OCI-LY1 (cell line): Measurements from ENCODE around the gene UHRF2.

Source experiments
- H2AFZ ChIP-seq: fragments of 200-600 bp; sonication (generic), shearing (Covaris generic); 2 replicates; pipeline ENCODE4 v1.6.0; 2014; ENCODE audit warnings: antibody characterized with exemption, mild to moderate bottlenecking, low read length
- H3F3A ChIP-seq: fragments of 200-600 bp; sonication (generic), shearing (Covaris generic); 2 replicates; pipeline ENCODE4 v1.6.0; 2014; ENCODE audit warnings: mild to moderate bottlenecking, antibody characterized with exemption, low read length, moderate library complexity; ENCODE audit not compliant: insufficient read depth
- H3K27ac ChIP-seq: fragments of 200-600 bp; sonication (generic); 2 replicates; pipeline ENCODE4 v1.5.1; 2014; ENCODE audit warnings: low read length, mixed run types, mild to moderate bottlenecking, low read depth; ENCODE audit not compliant: poor library complexity, severe bottlenecking
- H3K27me3 ChIP-seq: fragments of 200-600 bp; sonication (generic); 2 replicates; pipeline ENCODE4 v1.6.0; 2014; ENCODE audit warnings: antibody characterized with exemption, mild to moderate bottlenecking, low read length, moderate library complexity; ENCODE audit not compliant: insufficient read depth
- H3K36me3 ChIP-seq: fragments of 200-600 bp; sonication (generic); 2 replicates; pipeline ENCODE4 v1.6.1; 2014; ENCODE audit warnings: mild to moderate bottlenecking, antibody characterized with exemption, low read length, moderate library complexity, mixed read lengths; ENCODE audit not compliant: insufficient read depth
- H3K4me1 ChIP-seq: fragments of 200-600 bp; sonication (generic); 2 replicates; pipeline ENCODE4 v1.5.1; 2014; ENCODE audit warnings: mild to moderate bottlenecking, low read length, moderate library complexity; ENCODE audit not compliant: insufficient read depth, severe bottlenecking
- H3K4me2 ChIP-seq: fragments of 200-600 bp; sonication (generic), shearing (Covaris generic); 2 replicates; pipeline ENCODE4 v1.6.1; 2014; ENCODE audit warnings: low read length
- H3K4me3 ChIP-seq: fragments of 200-600 bp; sonication (generic); 2 replicates; pipeline ENCODE4 v1.5.1; 2014; ENCODE audit warnings: low read length, low read depth, mild to moderate bottlenecking, mixed read lengths; ENCODE audit not compliant: poor library complexity, severe bottlenecking
- H3K79me2 ChIP-seq: fragments of 200-600 bp; shearing (Covaris generic); 2 replicates; pipeline ENCODE4 v1.6.1; 2016; ENCODE audit warnings: mixed run types, low read length, mixed read lengths; ENCODE audit not compliant: insufficient read depth
- H3K9ac ChIP-seq: fragments of 200-600 bp; sonication (generic), shearing (Covaris generic); 2 replicates; pipeline ENCODE4 v1.6.1; 2014; ENCODE audit warnings: mild to moderate bottlenecking, low read length, mixed read lengths
- H3K9me2 ChIP-seq: fragments of 200-600 bp; sonication (generic), shearing (Covaris generic); 2 replicates; pipeline ENCODE4 v1.6.1; 2014; ENCODE audit warnings: low read depth, mild to moderate bottlenecking, low read length, mixed read lengths
- H3K9me3 ChIP-seq: fragments of 200-600 bp; shearing (Covaris generic); 2 replicates; pipeline ENCODE4 v1.6.1; 2014; ENCODE audit warnings: low read length, mixed read lengths
- H4K20me1 ChIP-seq: fragments of 200-600 bp; sonication (generic), shearing (Covaris generic); 2 replicates; pipeline ENCODE4 v1.6.0; 2016; ENCODE audit warnings: mild to moderate bottlenecking, low read length; ENCODE audit not compliant: insufficient read depth
- EZH2 ChIP-seq: fragments of 200-600 bp; sonication (generic), shearing (Covaris generic); IDR thresholded peaks from 2 replicates; pipeline ENCODE4 v1.8.0; 2017; ENCODE audit warnings: borderline replicate concordance, mixed run types, mild to moderate bottlenecking, antibody characterized with exemption, low read length, moderate library complexity, mixed read lengths
- TF ChIP-seq, protein P1 (sequence below): fragments of 200-600 bp; sonication (generic), shearing (Covaris generic); IDR thresholded peaks from 2 replicates; pipeline ENCODE4 v1.5.1; 2017; ENCODE audit warnings: mild to moderate bottlenecking, antibody characterized with exemption, low read length, moderate library complexity, mixed read lengths

UHRF2 gene

DNA sequence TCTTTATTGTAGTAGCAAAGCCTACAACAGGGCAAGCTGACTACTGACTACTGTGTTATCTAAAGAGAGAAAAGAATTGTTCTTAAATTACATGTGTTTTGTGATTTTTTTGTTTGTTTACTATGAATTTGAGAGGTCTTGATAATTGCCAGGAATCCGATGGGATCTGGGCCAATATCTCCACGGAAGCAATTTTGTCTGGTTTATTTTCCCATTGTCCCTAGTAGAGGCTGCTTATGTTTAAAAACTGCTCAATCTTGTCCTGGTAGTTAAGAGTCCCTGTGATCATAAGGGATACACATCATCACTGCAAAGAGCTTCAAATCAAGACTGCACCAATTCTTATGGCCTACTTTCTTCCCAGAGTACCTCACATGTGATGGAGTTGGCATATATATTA is 138.1 kb downstream of the UHRF2 start:
- TF ChIP-seq, protein P1, sequence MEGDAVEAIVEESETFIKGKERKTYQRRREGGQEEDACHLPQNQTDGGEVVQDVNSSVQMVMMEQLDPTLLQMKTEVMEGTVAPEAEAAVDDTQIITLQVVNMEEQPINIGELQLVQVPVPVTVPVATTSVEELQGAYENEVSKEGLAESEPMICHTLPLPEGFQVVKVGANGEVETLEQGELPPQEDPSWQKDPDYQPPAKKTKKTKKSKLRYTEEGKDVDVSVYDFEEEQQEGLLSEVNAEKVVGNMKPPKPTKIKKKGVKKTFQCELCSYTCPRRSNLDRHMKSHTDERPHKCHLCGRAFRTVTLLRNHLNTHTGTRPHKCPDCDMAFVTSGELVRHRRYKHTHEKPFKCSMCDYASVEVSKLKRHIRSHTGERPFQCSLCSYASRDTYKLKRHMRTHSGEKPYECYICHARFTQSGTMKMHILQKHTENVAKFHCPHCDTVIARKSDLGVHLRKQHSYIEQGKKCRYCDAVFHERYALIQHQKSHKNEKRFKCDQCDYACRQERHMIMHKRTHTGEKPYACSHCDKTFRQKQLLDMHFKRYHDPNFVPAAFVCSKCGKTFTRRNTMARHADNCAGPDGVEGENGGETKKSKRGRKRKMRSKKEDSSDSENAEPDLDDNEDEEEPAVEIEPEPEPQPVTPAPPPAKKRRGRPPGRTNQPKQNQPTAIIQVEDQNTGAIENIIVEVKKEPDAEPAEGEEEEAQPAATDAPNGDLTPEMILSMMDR, result no peak
- H4K20me1 ChIP-seq, result no peaks in the 10 kb centered on the region
- H3F3A ChIP-seq, result no peaks in the 10 kb centered on the region
- no peaks in the 10 kb centered on the region for H3K79me2 ChIP-seq
- H2AFZ ChIP-seq, result no peak overlapping the region
- H3K27me3 ChIP-seq, result no peaks in the 10 kb centered on the region
- no peak overlapping the region for H3K4me2 ChIP-seq
- no peaks in the 10 kb centered on the region for H3K36me3 ChIP-seq
- H3K4me3 ChIP-seq, result no peak overlapping the region
- H3K9ac ChIP-seq, result no peak overlapping the region
- no peaks in the 10 kb centered on the region for H3K9me3 ChIP-seq
- no peaks in the 10 kb centered on the region for H3K9me2 ChIP-seq
- H3K27ac ChIP-seq, result no peak overlapping the region
- H3K4me1 ChIP-seq, result no peaks in the 10 kb centered on the region

DNA sequence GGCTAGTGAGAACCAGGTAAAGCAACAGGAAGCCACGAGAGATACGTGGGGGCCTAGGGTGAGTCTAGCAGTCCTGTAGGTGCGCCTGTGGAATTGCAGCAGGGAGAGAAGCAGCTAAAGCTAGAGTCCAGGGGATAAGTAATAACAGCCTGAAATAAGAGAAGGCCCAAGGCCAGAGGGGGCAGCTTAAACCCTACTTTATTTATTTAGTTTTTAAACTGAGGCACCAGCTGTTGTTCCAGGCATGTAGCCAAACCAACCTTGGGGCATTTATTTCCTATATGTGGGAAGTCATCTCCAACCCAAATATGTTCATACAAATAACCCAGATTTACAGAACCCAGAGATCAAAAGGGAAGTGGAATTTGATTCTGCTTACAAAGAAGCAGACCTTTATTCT is 139.0 kb downstream of the UHRF2 start:
- no peaks in the 10 kb centered on the region for H3K36me3 ChIP-seq

DNA sequence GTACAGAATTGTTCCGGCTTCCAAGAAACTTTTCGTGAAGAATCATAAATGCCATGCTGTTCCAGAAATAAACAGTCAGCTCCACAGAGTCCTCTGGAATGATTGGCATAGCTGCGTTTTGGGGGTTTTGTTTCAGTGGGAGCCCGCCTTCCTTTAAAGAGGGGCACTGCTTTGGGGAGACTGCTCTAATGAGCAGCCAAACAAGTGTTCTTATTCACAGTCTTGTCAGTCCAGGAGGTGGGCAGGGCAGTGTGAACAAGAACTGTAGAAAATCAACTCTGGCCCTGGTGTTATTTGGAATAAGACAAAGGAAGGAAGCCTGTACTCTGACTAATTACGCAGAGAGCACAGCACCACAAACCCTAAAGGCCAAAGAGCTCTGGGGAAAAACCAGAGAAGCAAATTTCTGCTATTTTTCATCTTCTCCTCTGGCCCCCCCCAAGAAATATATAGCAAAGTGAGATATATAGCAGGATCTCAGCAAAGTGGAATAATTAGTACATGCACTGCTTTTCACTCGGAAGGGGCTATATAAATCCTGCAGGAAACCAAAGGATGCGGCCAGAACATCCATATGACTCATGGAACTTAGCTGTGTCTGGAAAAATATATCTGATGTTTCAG is 139.6 kb downstream of the UHRF2 start:
- no peaks in the 10 kb centered on the region for H3F3A ChIP-seq
- TF ChIP-seq, protein P1, result no peak
- TF ChIP-seq EZH2, result no peak
- H3K4me3 ChIP-seq, result no peak overlapping the region
- H4K20me1 ChIP-seq, result no peaks in the 10 kb centered on the region
- no peak overlapping the region for H2AFZ ChIP-seq
- no peaks in the 10 kb centered on the region for H3K9me2 ChIP-seq
- H3K9me3 ChIP-seq, result no peaks in the 10 kb centered on the region
- no peak overlapping the region for H3K9ac ChIP-seq
- no peaks in the 10 kb centered on the region for H3K79me2 ChIP-seq
- H3K27me3 ChIP-seq, result no peaks in the 10 kb centered on the region
- no peaks in the 10 kb centered on the region for H3K4me1 ChIP-seq
- H3K36me3 ChIP-seq, result no peaks in the 10 kb centered on the region
- no peak overlapping the region for H3K4me2 ChIP-seq
- H3K27ac ChIP-seq, result no peak overlapping the region

More for the DNA sequence above, 139.0 kb downstream of the UHRF2 start:
- no peak overlapping the region for H3K4me3 ChIP-seq
- H3K4me2 ChIP-seq, result no peak overlapping the region
- H4K20me1 ChIP-seq, result no peaks in the 10 kb centered on the region
- no peak overlapping the region for H3K27ac ChIP-seq
- no peaks in the 10 kb centered on the region for H3K4me1 ChIP-seq
- H3K9ac ChIP-seq, result no peak overlapping the region
- no peak for TF ChIP-seq EZH2
- TF ChIP-seq, protein P1, result no peak
- no peaks in the 10 kb centered on the region for H3K79me2 ChIP-seq
- no peaks in the 10 kb centered on the region for H3K9me2 ChIP-seq
- H3F3A ChIP-seq, result no peaks in the 10 kb centered on the region
- H2AFZ ChIP-seq, result no peak overlapping the region
- no peaks in the 10 kb centered on the region for H3K27me3 ChIP-seq
- H3K9me3 ChIP-seq, result no peaks in the 10 kb centered on the region
